NT2/D1 (cell line): ENCODE data around the gene CHRM2.

ENCODE experiments used
- SUZ12 ChIP-seq: IDR thresholded peaks from 2 replicates; pipeline ENCODE4 v1.6.1; 2011; ENCODE audit not compliant: insufficient read length, insufficient read depth; ENCODE audit errors: extremely low read depth
- YY1 ChIP-seq: IDR thresholded peaks from 2 replicates; pipeline ENCODE4 v1.6.1; 2011; ENCODE audit not compliant: insufficient read length, insufficient read depth

- no peak for TF ChIP-seq SUZ12
- no peak for TF ChIP-seq YY1
Observed at GRCh38 chr7:137009404-137009803, 141.0 kb downstream of the CHRM2 start.
